T-helper 2 cell (primary cell): ENCODE data around the gene CACNA1E.

Experiments
- DNase-seq, 5 experiments: peaks; one replicate each; pipeline versions ENCODE4 v3.0.0 to v3.0.0-alpha.2; 2012 to 2022

The CACNA1E gene

DNA sequence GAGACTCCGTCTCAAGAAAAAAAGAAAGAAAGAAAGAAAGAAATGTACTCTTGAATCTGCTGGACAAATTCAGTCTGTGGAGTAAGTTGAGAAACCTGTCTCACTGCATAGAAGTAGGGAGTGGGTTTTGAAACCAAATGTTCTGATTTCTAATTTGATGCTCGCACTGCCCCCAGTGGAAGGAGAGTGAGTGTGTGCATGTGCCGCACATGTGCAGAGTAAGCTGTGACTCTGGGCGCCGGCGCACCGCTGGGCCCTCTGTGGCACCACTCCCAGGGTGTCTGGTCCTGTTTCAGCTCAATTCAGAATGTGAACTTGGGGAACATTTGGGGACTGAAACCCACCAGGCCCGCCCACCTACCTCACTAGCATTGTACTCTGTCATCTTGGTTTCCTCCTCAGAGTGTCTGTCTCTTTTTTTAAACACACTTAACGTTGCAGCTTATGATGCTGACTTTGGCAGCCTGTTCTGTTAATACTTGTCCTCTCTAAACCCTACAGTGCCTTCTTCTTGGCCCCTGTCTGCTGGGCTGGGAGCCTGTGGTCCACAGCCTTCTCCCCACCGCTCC is 104.6 kb downstream of the CACNA1E start:
- DNase-seq, result no peak

GRCh38 chr1:181588631-181589030 is 105.3 kb downstream of the CACNA1E start:
- DNase-seq, result no peak

- DNase-seq, result no peak
These were observed 109.0 kb downstream of the CACNA1E start for GRCh38 chr1:181592255-181592859.

DNA sequence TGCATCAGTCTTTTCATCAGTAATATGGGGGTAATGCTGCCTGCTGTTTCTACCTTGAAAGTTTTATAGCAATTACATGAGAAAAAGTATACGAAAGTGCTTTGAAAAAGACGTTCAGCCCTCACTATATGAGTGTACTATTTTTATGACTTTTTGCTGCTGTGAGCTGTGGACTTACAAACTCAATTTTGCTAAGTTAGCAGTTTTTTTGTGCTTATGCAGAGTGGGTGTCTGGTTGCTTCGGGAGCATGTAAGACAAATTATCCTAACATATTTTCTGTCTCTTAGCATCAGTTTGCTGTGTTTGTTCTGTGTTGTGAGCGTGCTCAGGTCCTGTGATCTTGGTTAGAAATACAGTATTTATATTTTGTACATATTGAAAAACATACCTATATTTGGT is 109.7 kb downstream of the CACNA1E start:
- DNase-seq, result no peak

DNA sequence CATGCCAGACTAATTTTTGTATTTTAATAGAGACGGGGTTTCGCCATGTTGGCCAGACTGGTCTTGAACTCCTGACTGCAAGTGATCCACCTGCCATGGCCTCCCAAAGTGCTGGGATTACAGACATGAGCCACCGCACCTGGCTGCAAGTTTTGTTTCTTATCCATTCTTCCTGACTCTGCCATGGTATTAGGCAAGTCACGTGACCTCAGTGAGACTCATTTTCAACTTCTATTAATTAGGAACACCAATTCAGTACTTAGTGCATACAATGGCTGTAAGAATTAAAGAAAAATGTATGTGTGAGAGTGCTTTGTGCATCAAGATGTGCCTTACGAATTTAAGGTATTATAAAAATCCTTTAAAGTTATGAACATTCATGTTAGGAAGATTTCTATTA is 111.2 kb downstream of the CACNA1E start:
- DNase-seq, result no peak

DNA sequence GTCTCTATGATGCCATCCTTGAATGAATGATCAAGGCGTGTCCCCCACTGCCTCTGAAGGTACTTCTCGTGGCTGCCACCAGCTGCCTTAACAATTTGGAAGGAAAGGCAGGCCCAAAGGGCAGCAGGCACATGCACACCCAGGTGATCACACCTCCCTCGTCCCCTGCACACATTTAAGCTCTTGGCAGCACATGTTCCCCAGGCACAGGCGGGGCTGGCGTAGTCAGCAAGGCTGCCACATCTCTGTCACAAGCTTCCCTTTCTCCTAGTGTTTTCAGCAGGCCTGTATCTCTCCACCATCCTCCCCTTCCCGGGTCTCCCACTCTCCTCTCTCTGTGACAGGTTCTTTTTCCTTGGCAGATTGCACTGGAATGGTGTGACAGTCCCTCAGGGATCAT is 111.9 kb downstream of the CACNA1E start:
- DNase-seq, result no peak

DNA sequence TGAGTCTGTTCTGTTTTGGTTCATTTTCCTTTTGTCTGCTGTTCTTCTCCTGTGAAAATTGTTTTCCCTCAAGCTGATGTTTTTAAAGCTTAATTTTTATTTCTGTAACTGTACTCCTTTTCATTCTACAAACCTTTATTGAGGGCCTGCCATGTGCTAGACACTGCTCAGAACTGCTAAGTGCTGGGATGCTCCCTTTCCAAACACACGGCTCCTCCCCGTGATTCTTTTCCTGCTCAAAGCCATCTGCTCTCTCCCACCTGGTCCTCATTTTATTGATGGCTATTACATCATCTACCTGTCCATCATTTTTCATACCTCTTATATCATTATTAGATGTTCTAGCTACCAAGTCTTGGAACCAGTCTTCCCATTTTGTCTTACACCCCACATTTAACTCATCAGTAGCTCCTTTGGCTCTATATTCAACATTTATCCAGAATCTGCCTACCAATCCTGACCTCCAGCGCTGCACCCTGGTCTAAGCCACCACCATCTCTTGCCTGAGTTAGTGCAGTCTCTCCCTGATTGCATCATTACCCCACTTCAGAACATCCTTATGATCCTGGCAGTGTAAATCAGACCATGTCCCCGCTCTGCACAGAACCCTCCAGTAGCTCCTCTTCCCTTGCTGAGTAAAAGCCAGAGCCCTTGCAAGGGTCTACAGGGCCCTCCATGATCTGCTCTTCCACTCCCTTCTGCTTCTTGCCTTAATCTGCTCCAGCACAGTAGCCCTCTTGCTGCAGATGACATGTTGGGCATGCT is 118.1 kb downstream of the CACNA1E start:
- no peak for DNase-seq

GRCh38 chr1:181603735-181604410 is 120.6 kb downstream of the CACNA1E start:
- no peak for DNase-seq

- no peak for DNase-seq
These were observed 121.3 kb downstream of the CACNA1E start for GRCh38 chr1:181604482-181605249.

- DNase-seq, result no peak
These were observed 124.2 kb downstream of the CACNA1E start for GRCh38 chr1:181607524-181607923.

- DNase-seq, result no peak
These were observed 125.1 kb downstream of the CACNA1E start for GRCh38 chr1:181608386-181608785.

DNA sequence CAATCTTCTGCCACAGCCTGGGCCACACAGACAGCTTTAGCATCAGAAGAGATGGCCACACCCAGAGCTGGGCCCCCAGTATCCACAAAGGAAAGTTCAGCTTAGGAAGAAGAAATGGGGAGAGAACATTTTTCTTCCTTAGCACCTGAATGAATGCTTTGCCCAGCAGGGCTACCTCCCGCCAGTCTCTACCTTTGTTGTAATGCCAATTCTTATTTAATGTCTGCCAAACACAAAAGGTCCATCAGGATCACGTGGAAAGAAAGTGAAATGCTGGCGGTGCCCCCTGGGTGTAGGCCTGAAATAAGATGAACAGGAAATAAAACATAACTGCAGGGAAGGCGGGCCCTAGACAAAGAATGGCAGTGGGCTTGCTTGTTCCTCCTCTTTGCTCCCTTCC is 125.6 kb downstream of the CACNA1E start:
- no peak for DNase-seq

GRCh38 chr1:181612100-181612499 is 128.8 kb downstream of the CACNA1E start:
- no peak for DNase-seq

- DNase-seq, result no peak
These were observed 135.2 kb downstream of the CACNA1E start for GRCh38 chr1:181618559-181618958.

GRCh38 chr1:181620183-181620582 is 136.9 kb downstream of the CACNA1E start:
- DNase-seq, result no peak

DNA sequence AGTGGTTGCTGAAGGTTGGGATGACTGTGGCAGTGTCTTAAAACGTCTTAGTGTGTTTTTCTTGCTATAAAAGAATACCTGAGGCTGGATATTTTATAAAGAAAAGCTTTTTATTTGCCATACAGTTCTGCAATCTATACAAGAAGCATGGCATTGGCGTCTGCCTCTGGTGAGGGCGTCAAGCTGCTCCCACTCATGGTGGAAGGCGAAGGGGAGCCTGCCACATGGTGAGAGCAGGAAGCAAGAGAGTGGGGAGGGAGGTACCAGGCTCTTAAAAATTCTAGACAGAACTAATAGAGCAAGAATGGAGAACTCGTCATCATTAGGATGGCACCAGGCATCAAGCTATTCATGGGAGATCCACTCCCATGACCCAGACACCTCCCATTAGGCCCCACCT is 140.5 kb downstream of the CACNA1E start:
- no peak for DNase-seq

DNA sequence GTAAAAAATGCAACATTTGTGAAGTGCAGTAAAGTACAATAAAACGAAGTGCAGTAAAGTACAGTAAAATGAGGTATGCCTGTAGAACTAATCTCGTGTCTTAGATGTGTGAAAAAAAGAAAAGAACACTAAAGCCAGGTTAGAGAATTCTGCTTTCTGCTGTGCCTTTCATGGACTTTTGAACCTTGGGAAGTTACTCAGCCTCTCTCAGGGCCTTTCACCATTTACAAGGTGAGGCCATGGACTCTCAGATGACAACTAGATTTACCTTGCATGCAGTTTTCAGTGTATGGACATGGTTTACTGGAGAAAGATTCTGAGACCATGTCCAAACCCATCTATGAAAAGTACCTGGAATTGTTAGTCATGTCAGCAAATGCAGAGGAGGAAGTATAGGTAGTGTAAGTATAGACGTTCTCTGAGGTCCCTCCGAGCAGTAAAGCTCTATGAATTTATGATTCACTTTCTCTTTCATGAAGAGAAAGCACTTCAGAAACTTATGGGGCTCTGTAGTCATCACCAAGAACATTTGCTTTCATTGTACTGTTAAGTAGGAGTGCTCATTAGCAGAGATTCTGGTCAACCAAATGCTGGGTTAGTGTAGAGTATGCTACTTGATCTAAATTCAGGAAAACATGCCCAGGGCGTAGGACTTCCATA is 143.1 kb downstream of the CACNA1E start:
- DNase-seq, result no peak

DNA sequence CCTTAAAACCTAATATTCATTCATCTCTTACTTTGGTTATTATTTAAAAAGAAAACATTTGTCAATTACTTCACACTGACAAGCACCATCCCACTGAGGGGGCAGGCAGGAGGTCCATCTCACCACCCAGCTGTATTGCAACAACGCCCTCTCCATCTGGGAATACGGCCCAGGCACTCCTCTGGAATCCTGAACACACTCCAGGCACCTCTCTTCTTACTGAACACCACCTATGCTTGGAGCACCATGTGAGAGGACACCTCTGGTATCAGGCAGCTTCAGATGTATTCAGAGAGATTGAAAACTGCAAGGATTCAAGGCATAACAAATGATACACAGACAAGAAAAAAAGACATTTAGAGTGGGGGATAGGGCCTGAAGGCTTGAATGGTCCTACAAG is 147.1 kb downstream of the CACNA1E start:
- no peak for DNase-seq

GRCh38 chr1:181630838-181631237 is 147.5 kb downstream of the CACNA1E start:
- DNase-seq, result no peak

DNA sequence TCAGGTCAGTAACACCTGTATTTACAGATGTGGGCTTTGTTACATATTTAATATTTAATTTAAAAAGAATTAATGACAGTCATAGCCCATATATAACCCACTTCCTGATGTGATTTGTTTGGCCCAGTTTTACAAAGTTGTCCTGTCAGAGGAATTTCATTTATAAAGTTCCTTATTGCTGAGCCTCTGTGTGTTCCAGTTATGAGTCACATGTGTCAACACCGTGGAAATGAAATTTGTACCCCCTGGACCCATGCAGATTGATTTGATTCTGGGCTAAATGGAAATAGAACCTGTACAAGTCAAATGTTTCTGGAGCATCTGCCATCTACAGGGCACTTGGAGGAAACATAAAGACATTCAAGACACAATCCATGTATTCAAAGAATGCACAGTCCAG is 149.2 kb downstream of the CACNA1E start:
- DNase-seq, result no peak

GRCh38 chr1:181632960-181633359 is 149.6 kb downstream of the CACNA1E start:
- no peak for DNase-seq

DNA sequence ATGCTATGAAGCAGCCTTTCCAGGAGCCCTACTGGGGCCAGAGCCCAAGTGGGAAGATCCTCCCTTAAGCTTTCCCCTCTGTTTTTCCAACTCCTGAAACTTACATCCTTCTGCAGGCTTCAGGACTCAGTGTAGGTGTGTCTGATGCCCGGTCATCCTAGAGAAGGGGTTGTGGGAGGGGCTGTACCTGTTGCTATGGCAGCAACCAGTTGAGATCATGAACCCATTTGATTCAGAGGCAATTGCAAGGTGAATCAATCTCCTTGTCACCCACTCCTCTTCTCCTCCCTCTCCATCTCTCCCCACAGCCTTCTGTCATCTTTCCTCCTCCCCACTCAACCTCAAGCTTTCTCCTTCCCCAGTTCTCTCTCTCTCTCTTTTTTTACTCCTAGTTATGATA is 151.8 kb downstream of the CACNA1E start:
- DNase-seq, result no peak
